GM18519 (cell line): ENCODE data around the gene F7.

Experiments used
- ATAC-seq: cut with Tn5 transposase; IDR thresholded peaks from one replicate; pipeline ENCODE4 v1.9.1; 2021; ENCODE audit warnings: mild to moderate bottlenecking, moderate library complexity; ENCODE audit not compliant: unreplicated experiment, low FRiP score

The F7 gene

GRCh38 chr13:113166681-113167080 lies 61.1 kb downstream of the F7 start:
- ATAC-seq, result no peak

- ATAC-seq, result no peak
Observed at GRCh38 chr13:113167155-113167554, 61.6 kb downstream of the F7 start.

- no peak for ATAC-seq
Observed at GRCh38 chr13:113167575-113167974, 62.0 kb downstream of the F7 start.

GRCh38 chr13:113168211-113168610 lies 62.6 kb downstream of the F7 start:
- ATAC-seq, result no peak

GRCh38 chr13:113169277-113170272 lies 64.0 kb downstream of the F7 start:
- ATAC-seq, result no peak
